Cardiac septum (tissue), 1 donor: ENCODE data around the gene CFAP100. TPM values are rescaled to one million over a fixed set of nuclear protein-coding genes. Genes with fewer than 3 reads are reported as not detected.

Source experiments
- DNase-seq: peaks from one replicate; pipeline ENCODE4 v3.0.0-alpha.2; 2020; ENCODE audit warnings: low spot score
- intact Hi-C: fragments of 100-400 bp; cut with DNase I; formaldehyde crosslinking; loops from one replicate; pipeline ENCODE4 v1.14.0; 2022
- total RNA-seq: library from RNA; stranded (reverse); fragmentation: NEBNext Ultra II Directional; extraction: Animal tissue kit (Norgen Biotek cat#: 25700); gene quantifications from one replicate; pipeline ENCODE4 v1.2.1, GENCODE V29; 2021
- donor health status: DM: no; HTN: no; CAD: no.

CFAP100 gene
- total RNA-seq, 1 donor from 2014 or later, result not detected

DNA sequence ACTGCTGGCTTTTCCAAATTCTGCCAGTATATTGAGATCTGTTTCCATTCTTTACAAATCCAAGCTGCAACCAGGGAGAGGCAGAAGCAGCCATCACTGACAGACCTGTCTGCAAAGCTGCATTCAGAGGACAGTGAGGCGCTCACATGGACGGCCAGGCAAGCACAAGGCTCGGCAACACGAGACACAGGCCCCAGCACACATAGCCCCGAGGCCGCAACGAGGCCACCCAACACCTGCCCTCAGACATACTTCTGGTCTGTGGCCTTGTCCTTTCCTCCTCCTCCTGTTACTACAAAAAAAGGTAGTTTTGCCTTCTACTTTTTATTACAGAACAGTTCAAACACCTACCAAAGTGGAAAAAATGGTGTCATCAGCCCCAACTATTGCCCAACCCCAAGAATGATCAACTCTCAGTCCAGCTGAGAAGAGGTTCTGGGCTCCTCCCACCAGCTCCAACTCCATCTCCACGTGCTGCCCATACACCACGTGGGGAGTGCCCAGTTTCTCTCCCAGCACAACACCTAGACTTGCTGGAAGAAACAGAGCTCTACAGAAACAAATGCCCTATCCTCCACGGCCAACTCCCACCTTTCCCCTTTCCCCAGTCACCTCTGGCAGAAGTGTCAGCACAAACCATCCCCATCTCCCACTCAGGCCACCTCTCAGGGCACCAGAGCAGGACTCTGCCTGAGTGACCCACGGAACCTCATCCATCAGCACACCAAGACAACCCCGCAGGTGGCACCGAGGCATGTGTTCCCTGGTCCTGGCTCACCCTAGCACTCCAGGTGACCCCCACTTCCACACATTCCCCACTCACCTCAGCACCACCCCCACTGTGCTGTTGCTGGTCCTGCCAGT is 73.6 kb downstream of the CFAP100 start:
- DNase-seq, result no peak
- intact Hi-C loops, result loop anchor here (5.0 kb wide), 1 partner anchor 36 kb away; no protein-coding TSS in a partner anchor

DNA sequence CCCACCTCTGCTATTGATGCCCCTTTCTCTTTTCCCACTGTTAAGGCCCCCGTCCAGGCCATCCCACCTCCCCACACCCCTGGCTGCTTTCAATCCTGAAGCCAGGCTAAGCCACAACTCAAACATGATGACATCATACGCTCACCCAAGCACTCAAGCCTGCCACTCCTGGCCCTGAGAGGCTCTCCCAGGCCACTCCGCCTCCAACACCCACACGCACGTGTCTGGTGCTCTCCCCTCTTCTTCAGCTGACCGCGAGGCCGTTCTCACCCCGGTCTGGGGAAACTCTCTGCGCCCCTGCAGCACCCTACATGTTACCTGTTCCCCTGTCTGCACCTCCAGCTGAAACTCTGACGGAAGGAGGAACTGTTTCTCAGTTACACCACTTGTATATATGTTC is 74.8 kb downstream of the CFAP100 start:
- no peak for DNase-seq
- intact Hi-C loops, result loop anchor here (5.0 kb wide), 1 partner anchor 37 kb away; no protein-coding TSS in a partner anchor

DNA sequence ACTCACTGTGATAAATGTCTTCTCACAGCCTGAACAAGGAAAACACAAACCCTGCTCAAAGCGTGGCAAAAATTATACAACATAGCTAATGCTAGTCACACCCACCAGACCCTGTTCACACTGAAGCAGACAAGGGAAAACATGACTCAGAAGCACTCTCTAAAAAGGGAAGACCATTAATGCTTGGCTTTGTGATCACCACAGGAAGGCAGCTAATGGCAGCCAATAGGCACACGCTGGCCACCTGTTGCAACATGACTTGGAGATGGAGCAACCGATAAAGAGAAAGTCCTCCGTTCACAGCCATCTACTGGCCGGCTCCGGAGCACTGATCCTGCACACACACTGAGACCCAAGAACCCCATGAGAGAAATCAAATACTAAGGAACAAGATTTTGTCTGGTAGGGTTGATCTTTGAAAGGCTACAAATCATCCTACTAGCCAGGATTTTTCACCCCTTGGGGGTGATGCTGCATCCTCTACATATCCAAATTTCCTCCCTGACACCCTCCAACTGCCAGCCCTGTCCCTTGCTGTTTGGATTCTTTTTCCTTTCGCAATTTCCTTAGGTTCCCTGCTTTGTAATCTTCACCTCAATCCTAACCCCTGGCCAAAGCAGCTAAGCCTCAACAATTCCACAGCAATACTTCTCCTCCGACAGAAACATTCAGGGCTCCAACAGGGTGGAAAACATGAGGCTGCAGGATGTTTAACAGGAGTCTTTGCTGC is 77.7 kb downstream of the CFAP100 start:
- DNase-seq, result peak; percentile 86
- intact Hi-C loops, result loop anchor here (10.0 kb wide), 2 partner anchors 388 to 1202 kb away; partner anchors contain the start of genes ABTB1 and SLC41A3

DNA sequence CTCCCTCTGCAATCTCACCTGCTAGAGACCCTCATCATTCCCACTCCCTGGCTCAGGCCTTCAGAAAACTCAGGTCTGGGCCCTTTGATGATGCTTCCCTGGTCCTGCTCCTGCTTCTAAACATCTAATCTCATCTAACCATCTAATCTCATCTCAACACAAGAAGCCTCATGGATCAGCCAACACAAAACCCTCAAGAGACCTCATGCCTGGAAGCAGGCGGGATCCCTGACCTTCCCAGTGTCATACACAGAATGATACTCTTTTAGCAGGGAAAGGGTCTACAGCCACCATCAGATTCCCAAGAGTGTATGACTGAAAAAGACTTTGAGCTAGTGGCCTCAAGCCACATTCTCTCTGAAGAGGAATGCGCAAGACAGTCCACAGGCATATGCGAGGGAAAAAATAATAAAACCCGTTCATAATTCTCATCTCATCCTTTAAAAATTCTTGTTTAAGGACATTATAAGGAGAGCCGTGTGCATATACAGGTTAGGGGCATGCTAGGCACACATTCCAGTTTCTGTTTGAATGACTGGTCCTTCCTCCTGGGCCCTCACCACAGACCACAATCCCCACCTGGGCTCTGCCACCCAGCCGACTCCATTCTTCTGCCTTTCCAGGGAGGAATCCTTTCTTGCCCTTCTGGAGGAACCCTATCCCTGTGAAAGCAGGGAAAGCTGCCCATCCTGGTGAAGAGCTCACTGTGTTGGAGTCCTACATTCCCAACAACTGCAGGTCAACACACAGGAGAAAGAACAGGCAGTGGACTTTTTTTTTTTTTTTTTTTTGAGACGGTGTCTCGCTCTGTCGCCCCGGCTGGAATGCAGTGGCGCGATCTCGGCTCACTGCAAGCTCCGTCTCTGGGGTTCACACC is 78.8 kb downstream of the CFAP100 start:
- intact Hi-C loops, result loop anchor here (10.0 kb wide), 2 partner anchors 389 to 1201 kb away; partner anchors contain the start of genes ABTB1 and SLC41A3
- DNase-seq, result no peak

DNA sequence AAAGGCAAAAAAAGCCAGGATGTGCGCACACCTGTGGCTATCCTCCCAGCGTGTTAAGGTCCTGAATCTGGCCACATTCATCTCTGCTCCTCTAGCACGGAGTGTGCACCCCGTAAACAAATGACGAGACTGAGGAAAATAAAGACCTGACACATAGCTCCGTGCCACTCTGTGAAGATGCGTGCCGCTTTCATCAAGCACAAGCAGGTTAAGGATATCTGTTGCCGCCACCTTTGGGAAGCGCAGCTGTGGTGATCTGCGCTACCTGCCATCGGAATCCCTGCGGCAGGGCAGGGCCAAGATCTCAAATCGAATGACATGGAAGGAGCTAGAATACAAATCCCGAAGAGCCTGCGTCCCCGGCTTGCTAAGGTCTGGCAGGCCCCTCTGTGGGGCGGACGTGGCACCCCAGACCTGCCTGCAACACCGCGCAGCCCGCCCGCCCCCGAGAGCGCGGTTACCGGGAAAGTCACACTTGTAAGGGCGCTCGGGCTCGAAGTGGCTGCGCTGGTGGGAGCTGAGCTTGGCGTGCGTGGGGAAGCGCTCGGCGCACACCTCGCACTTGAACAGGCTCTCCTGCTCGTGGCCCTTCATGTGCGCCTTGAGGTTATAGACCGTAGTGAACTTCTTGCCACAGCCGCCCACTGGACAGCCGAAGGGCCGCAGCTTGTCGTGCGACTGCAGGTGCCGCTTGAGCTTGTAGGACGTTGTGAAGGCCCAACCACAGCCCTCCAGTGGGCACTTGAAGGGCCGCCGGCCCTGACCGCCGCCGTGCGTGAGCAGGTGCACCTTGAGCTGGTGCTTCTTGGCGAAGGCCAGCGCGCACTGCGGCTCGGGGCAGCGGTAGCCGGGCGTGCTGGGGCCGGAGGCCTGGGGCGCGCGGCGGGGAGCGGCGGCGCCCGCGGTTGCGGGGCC is 80.0 kb downstream of the CFAP100 start:
- intact Hi-C loops, result loop anchor here (10.0 kb wide), 2 partner anchors 390 to 1200 kb away; partner anchors contain the start of genes ABTB1 and SLC41A3

DNA sequence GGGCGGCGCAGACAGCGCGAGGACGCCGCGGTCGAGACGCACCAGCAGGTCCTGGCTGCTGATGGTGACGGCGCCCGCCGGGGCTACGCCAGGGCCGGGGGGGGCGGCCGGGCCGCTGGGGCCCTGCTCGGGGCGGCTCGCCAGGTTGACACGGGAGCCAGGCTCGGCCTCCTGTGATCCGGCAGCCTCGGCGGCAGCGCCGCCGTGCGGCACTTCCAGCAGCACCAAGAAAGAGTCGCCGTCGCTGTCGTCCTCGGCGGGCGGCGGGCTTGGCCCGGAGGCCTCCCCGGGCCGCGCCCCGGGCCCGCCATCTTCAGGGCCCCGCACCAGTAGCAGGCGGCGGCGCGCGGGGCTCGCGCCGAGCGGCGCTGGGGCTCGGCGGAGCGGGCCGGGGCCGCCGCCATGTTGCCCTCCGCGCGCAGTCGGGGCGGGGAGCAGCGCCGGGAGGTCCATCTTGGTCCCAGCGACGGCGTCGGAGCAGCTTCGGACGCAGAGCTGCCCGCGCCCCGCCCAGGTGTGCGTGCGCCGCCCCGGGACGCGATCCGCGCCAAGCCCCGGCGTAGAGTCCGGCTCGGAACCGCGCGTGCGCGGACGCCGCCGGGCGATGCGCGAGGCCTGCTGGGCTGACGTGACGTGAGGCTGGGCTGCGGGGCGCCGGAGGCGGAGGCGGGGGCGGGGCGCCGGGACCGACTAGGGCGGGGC is 80.9 kb downstream of the CFAP100 start, which contains the start of gene ZXDC:
TSS of gene ZXDC (minus strand) at position 479 of the 702 bp plus-strand sequence. CDS start at position 453, 26 bp downstream.
- intact Hi-C loops, result loop anchor here (10.0 kb wide), 2 partner anchors 391 to 1199 kb away; partner anchors contain the start of genes ABTB1 and SLC41A3

More for the DNA sequence above, 80.0 kb downstream of the CFAP100 start:
- no peak for DNase-seq

DNA sequence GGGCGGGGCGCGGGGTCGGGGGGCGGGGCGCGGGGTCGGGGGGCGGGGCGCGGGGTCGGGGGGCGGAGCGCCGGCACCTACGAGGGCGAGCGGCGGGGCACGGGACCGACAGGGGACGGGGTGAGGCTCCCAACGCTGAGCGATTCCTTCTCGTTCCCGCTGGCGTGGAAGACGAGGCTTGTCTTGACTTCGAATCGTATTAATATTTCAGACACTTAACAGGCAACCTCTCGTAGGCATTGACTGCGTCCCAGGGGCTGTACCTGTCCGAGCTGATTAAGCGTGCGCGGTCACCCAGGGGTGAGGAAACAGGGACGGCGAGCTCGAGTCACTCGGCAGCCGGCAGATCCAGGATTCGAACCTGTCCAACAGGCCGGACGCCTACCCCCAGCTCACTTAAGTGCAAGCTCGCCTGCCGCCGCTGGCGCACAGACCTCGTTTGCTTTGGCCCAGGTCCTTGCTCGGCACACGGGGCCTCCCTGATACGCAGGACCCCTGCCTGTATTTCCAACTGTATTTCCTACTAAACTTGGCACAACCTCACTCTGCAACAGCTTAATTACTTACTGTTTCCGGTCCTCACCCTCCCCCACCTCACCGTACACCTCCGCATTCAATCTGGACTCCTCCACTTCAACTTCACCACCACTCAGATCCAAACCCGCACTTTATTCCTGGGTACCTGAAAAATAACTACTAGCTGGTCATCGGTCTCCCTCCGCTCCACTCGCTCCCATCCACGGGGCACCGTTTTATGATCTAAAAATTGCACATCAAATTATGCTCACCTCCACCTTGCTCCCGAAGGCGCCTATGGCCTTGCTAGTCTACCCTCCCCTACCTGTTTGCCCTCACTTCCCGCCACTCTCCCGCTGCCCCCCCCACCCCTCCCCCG is 81.7 kb downstream of the CFAP100 start:
- DNase-seq, result no peak
- intact Hi-C loops, result loop anchor here (10.0 kb wide), 2 partner anchors 392 to 1198 kb away; partner anchors contain the start of genes ABTB1 and SLC41A3

More for the DNA sequence above, 80.9 kb downstream of the CFAP100 start, which contains the start of gene ZXDC:
- DNase-seq, result peak; percentile 99

DNA sequence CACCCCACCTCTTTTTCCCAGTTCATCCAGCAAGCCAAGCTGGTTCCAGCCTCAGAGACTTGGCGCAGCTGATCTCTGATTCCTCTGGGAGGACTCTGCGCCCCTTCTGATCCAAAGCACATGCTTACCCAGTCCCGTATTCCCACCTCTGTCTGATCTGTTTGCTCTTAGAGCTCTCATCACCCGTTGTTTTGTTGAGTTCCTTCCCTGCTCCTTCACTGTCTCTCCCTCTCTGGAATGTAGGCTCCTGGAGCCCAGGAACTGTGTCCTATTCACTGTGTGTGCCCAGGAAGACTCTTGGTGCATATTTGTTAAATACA is 82.3 kb downstream of the CFAP100 start:
- intact Hi-C loops, result loop anchor here (10.0 kb wide), 2 partner anchors 392 to 1198 kb away; partner anchors contain the start of genes ABTB1 and SLC41A3

DNA sequence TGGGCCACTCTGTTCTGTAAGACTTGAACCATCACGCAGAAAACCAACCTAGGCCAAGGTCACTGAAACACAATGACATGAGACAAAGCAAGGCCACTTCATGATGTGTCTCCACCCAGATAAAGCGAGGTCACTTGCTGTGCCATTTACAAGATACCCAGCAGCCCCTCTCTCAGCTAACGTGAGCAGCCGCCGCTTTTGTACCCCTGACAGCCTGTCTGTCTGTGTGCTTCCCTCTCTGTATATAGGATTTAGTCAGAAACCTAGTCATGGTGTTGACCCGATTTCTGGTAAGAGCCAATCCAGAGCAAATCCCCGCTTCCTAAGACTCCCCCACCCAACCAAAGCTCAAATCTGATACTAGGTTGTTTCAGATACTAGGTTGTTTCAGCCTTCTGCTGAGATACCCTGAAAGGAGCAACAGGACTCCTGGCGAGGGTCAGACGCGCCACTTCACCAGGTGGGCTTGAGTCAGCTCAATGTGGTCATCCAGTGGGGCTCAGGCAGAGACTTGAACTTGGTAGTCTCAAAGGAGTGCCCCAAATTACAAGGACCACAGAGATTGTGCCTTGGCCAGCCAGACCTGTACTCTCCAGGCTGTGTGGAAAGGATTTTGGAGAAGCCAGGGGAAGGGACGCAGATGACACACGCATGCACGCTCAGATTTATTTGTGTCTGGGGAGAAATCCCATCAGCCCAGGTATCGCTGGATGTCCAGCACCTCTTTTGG is 84.0 kb downstream of the CFAP100 start:
- intact Hi-C loops, result loop anchor here (10.0 kb wide), 2 partner anchors 394 to 1196 kb away; partner anchors contain the start of genes ABTB1 and SLC41A3
- no peak for DNase-seq

More for the DNA sequence above, 82.3 kb downstream of the CFAP100 start:
- DNase-seq, result no peak

DNA sequence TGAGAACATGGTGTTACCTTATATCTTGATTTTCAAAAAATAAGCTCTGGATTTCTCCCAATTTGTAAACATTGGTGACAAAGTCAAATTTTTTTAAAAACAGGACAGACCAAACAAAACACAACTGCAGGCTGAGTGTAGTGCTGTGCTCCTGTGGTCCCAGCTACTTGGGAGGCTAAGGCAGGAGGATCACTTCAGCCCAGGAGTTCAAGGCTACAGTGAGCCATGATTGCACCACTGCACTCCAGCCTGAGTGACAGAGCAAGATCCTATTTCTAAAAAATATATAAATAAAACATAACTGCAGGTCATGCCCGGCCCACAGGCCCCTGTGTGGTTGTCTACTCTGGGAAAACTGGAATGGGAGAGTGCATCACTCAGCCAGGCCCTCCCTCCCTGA is 84.9 kb downstream of the CFAP100 start:
- DNase-seq, result no peak
- intact Hi-C loops, result loop anchor here (10.0 kb wide), 2 partner anchors 395 to 1195 kb away; partner anchors contain the start of genes ABTB1 and SLC41A3

DNA sequence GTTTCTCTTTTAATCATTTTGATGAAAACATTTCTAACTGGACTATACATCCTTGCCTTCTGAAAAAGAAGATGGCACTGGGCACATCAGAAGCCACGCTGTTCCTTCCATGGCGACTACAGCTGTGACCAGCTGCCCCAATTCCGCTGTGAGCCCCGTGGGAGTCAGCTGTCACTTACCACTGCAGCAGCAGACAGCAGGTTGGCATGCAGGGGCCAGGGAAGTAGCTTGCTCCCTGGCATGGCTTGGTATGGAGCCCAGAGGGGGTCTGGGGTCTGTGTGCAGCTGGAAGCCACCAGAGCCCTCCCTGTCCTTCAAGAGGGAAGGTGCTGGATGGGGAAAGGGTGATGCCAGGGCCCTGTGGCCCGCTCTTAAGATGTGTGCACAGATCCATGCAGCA is 85.5 kb downstream of the CFAP100 start:
- intact Hi-C loops, result no loop called here
- no peak for DNase-seq

DNA sequence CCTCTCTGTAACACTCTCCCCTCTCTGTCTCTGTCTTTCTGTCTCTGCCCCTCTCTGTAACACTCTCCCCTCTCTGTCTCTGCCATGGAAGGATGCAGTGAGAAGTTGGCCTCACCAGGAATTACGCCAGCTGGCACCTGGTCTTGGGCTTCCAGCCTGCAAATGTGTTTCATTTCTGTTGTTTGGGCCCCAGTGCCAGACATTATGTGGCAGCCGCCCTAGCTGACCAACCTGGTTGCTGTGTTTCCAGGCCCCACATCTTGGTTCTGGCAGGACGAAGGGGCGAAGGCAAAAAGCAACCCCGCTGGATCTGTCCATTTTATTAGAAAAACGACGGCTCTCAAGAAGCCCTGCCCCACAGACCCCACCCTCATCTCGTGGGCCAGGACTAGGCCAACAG is 86.2 kb downstream of the CFAP100 start:
- intact Hi-C loops, result no loop called here
- DNase-seq, result no peak

DNA sequence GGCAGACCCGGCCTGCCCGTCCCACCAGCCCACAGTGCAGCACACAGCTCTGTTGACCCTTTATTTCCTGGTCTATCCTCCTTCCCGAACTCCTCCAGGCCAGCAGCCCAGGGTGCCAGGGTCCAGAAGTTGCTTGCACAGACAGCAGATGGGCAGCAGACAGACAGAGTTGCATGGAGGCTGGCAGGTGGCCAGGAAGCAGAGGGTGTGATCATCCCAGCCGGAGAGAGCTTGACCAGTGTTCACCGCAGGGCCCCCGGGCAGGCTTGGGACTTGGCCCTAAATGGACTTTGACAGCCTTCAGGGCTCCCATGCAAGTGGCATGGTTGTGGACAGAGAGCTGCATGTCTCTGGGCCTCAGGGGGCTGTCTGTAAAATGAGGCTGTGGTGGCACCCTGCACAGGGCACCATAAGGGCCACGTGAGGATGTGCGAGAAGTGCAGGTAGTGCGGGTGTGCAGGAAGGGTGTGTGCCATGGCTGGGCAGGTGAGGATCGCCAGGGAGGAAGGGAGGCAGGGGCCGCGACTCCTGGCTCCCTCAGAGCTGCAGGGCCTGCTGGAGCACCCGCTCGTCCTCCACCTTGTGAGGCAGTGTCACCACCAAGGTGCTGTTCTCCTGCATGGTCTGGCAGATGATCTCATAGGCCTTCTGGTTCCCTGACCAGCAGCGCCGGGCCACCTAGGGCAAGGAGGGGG is 87.2 kb downstream of the CFAP100 start:
- no peak for DNase-seq

DNA sequence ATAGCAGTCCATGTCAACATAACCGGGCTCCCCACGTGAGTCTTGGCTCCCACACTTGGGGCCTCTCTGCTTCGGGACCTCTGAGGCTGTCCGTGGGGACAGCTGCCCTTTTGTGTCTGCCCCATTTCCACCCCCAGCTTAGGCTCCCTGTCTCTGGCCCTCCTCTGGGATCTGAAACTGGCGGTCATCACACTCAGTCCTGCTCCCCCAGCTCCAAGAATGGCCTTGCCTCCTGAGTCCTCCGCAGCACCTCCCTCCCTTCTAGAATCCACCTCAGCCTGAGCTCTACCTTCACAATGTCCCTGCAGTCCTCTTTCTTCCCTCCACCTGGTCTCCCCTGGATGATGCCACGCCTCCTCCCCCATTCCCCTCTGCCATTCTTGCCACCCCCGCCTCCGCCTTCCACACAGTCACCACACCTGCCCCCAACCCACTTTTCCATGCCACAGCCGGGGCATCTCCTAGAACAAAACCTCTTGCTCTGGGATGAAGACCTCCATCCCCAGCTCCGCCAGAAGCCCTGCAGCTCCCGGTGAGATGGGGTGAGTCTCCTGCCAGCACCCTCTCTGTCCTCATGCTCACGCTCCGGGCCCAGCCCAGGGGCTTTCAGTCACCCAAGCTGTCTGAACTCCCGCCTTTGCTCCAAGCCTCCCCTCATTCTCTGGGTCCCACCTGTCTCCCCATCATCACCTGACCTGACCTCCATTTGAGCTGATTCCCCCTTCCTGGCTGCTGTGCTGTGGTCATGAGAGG is 88.0 kb downstream of the CFAP100 start:
- intact Hi-C loops, result no loop called here
- DNase-seq, result no peak

More for the DNA sequence above, 87.2 kb downstream of the CFAP100 start:
- intact Hi-C loops, result no loop called here
